ENCODE measurements around the gene CYB5B.

The CYB5B gene

GRCh38 chr16:69509125-69509524 is 84.7 kb downstream of the CYB5B start:
- in situ Hi-C loops (cut with HindIII; ENCODE audit: low sequenced_read_pairs), result no loop called here
- no peak for DNase-seq (ENCODE audit: low read depth, low spot score)

GRCh38 chr16:69511651-69512050 is 87.2 kb downstream of the CYB5B start:
- in situ Hi-C loops (cut with HindIII; ENCODE audit: low sequenced_read_pairs), result no loop called here
- no peak for DNase-seq (ENCODE audit: low read depth, low spot score)
- no peak for TF ChIP-seq CTCF (IDR thresholded peaks at IDR 0.05; ENCODE audit: low read depth, low read length)
- no peak overlapping the region for H3K4me3 ChIP-seq (ENCODE audit: low read depth, low read length)

More at GRCh38 chr16:69509125-69509524, 84.7 kb downstream of the CYB5B start:
- TF ChIP-seq CTCF (IDR thresholded peaks at IDR 0.05; ENCODE audit: low read depth, low read length), result no peak
- H3K4me3 ChIP-seq (ENCODE audit: low read depth, low read length), result no peak overlapping the region

GRCh38 chr16:69513180-69513966 is 89.0 kb downstream of the CYB5B start:
- peak; percentile 67 for DNase-seq (ENCODE audit: low read depth, low spot score)
- in situ Hi-C loops (cut with HindIII; ENCODE audit: low sequenced_read_pairs), result no loop called here
- no peak for TF ChIP-seq CTCF (IDR thresholded peaks at IDR 0.05; ENCODE audit: low read depth, low read length)
- no peak overlapping the region for H3K4me3 ChIP-seq (ENCODE audit: low read depth, low read length)

- in situ Hi-C loops (cut with HindIII; ENCODE audit: low sequenced_read_pairs), result no loop called here
- no peak for TF ChIP-seq CTCF (IDR thresholded peaks at IDR 0.05; ENCODE audit: low read depth, low read length)
- DNase-seq (ENCODE audit: low read depth, low spot score), result no peak
- no peak overlapping the region for H3K4me3 ChIP-seq (ENCODE audit: low read depth, low read length)
Measured at GRCh38 chr16:69514356-69514755, 89.9 kb downstream of the CYB5B start.
